WTC11 (cell line): Measurements from ENCODE around the gene ALPI. TPM values are rescaled to one million over a fixed set of nuclear protein-coding genes. Genes with fewer than 3 reads are reported as not detected.

ENCODE experiments used
- ATAC-seq: fragments of 200-7000 bp; cut with Tn5 transposase; 2 replicates; pipeline ENCODE4 v1.10.0; 2021; ENCODE audit warnings: mild to moderate bottlenecking, moderate library complexity
- CTCF ChIA-PET: fragments of 300-600 bp; sonication (Branson Sonifier 250); formaldehyde crosslinking; loops from one replicate; lab custom pipeline; 2021; ENCODE audit warnings: antibody characterized with exemption; lab: Charles Lee
- POLR2A ChIA-PET: fragments of 350-600 bp; sonication (Branson Sonifier 250); formaldehyde crosslinking; loops from one replicate; lab custom pipeline; 2021; ENCODE audit warnings: antibody characterized with exemption; lab: Charles Lee
- DNase-seq: peaks from one replicate; pipeline ENCODE4 v3.0.0; 2021; ENCODE audit warnings: low spot score
- H3K27ac Mint-ChIP-seq: 2 replicates; pipeline ENCODE4 v1.8.0; 2021; ENCODE audit warnings: mixed read lengths
- H3K27me3 Mint-ChIP-seq: 2 replicates; pipeline ENCODE4 v1.8.0; 2021; ENCODE audit warnings: low read depth, mild to moderate bottlenecking, moderate library complexity, mixed read lengths
- H3K36me3 Mint-ChIP-seq: 2 replicates; pipeline ENCODE4 v1.8.0; 2021; ENCODE audit warnings: mixed read lengths
- H3K4me1 Mint-ChIP-seq: 2 replicates; pipeline ENCODE4 v1.8.0; 2022; ENCODE audit warnings: mixed read lengths
- H3K4me3 Mint-ChIP-seq: 2 replicates; pipeline ENCODE4 v1.8.0; 2021; ENCODE audit warnings: mild to moderate bottlenecking, moderate library complexity, mixed read lengths
- H3K9me3 Mint-ChIP-seq: 2 replicates; pipeline ENCODE4 v1.8.0; 2021; ENCODE audit warnings: mixed read lengths
- ATF3 ChIP-seq: sonication (generic); formaldehyde crosslinking; conservative IDR thresholded peaks from 2 replicates; pipeline ENCODE4 v1.8.1; 2022; ENCODE audit warnings: mild to moderate bottlenecking, missing genetic modification reagents
- ELF4 ChIP-seq: sonication (generic); formaldehyde crosslinking; IDR thresholded peaks from 2 replicates; pipeline ENCODE4 v1.8.1; 2022; ENCODE audit warnings: low read depth, mild to moderate bottlenecking, moderate library complexity, missing genetic modification reagents
- ESRRA ChIP-seq: sonication (generic); formaldehyde crosslinking; IDR thresholded peaks from 2 replicates; pipeline ENCODE4 v1.8.1; 2022; ENCODE audit warnings: mild to moderate bottlenecking, missing genetic modification reagents, borderline replicate concordance
- FOXK1 ChIP-seq: sonication (generic); formaldehyde crosslinking; IDR thresholded peaks from 2 replicates; pipeline ENCODE4 v1.8.0; 2022; ENCODE audit warnings: mild to moderate bottlenecking, moderate library complexity, missing genetic modification reagents
- FOXP1 ChIP-seq: sonication (generic); formaldehyde crosslinking; IDR thresholded peaks from 2 replicates; pipeline ENCODE4 v1.8.0; 2022; ENCODE audit warnings: missing genetic modification reagents, mild to moderate bottlenecking, moderate library complexity, borderline replicate concordance
- JAZF1 ChIP-seq: fragments of 250-450 bp; sonication (Bioruptor Pico); IDR thresholded peaks from 2 replicates; pipeline ENCODE4 v1.9.0; 2021; ENCODE audit warnings: moderate library complexity, mild to moderate bottlenecking, inconsistent platforms
- SP1 ChIP-seq: sonication (generic); formaldehyde crosslinking; conservative IDR thresholded peaks from 2 replicates; pipeline ENCODE4 v1.8.1; 2022; ENCODE audit warnings: missing genetic modification reagents
- ZNF121 ChIP-seq: sonication (generic); formaldehyde crosslinking; IDR thresholded peaks from 2 replicates; pipeline ENCODE4 v1.8.0; 2023; ENCODE audit warnings: missing genetic modification reagents
- ZNF263 ChIP-seq: sonication (generic); formaldehyde crosslinking; IDR thresholded peaks from 2 replicates; pipeline ENCODE4 v1.8.1; 2022; ENCODE audit warnings: low read depth, mild to moderate bottlenecking, moderate library complexity, missing genetic modification reagents
- ZNF317 ChIP-seq: sonication (generic); formaldehyde crosslinking; IDR thresholded peaks from 2 replicates; pipeline ENCODE4 v1.8.1; 2023; ENCODE audit warnings: low read depth, mild to moderate bottlenecking, moderate library complexity, missing genetic modification reagents, borderline replicate concordance
- ZNF423 ChIP-seq: fragments of 250-450 bp; sonication (Bioruptor Pico); IDR thresholded peaks from 2 replicates; pipeline ENCODE4 v2.1.2; 2022; ENCODE audit warnings: mild to moderate bottlenecking, moderate library complexity
- ZNF532 ChIP-seq: fragments of 250-450 bp; sonication (Bioruptor Pico); IDR thresholded peaks from 2 replicates; pipeline ENCODE4 v1.9.0; 2021; ENCODE audit warnings: mild to moderate bottlenecking, borderline replicate concordance
- ZNF671 ChIP-seq: fragments of 250-450 bp; sonication (Bioruptor Pico); IDR thresholded peaks from 2 replicates; pipeline ENCODE4 v1.8.0; 2021; ENCODE audit warnings: mild to moderate bottlenecking
- total RNA-seq: library from RNA; stranded (reverse); gene quantifications from 3 replicates; pipeline ENCODE4 v1.2.3, GENCODE V29; 2021
- TF ChIP-seq, protein P1 (sequence below): sonication (generic); formaldehyde crosslinking; IDR thresholded peaks from 2 replicates; pipeline ENCODE4 v1.8.0; 2023; ENCODE audit warnings: mild to moderate bottlenecking, missing genetic modification reagents
- TF ChIP-seq, protein P2 (sequence below): sonication (generic); formaldehyde crosslinking; IDR thresholded peaks from 2 replicates; pipeline ENCODE4 v1.8.0; 2023; ENCODE audit warnings: missing genetic modification reagents

The ALPI gene
- total RNA-seq, 1 experiment from 2014 or later: not detected

GRCh38 chr2:232420463-232421188 is 35.3 kb upstream of the ALPI start (continued):
- TF ChIP-seq, protein P1, sequence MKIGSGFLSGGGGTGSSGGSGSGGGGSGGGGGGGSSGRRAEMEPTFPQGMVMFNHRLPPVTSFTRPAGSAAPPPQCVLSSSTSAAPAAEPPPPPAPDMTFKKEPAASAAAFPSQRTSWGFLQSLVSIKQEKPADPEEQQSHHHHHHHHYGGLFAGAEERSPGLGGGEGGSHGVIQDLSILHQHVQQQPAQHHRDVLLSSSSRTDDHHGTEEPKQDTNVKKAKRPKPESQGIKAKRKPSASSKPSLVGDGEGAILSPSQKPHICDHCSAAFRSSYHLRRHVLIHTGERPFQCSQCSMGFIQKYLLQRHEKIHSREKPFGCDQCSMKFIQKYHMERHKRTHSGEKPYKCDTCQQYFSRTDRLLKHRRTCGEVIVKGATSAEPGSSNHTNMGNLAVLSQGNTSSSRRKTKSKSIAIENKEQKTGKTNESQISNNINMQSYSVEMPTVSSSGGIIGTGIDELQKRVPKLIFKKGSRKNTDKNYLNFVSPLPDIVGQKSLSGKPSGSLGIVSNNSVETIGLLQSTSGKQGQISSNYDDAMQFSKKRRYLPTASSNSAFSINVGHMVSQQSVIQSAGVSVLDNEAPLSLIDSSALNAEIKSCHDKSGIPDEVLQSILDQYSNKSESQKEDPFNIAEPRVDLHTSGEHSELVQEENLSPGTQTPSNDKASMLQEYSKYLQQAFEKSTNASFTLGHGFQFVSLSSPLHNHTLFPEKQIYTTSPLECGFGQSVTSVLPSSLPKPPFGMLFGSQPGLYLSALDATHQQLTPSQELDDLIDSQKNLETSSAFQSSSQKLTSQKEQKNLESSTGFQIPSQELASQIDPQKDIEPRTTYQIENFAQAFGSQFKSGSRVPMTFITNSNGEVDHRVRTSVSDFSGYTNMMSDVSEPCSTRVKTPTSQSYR (CRISPR knock-in tag): no peak
- TF ChIP-seq, protein P2, sequence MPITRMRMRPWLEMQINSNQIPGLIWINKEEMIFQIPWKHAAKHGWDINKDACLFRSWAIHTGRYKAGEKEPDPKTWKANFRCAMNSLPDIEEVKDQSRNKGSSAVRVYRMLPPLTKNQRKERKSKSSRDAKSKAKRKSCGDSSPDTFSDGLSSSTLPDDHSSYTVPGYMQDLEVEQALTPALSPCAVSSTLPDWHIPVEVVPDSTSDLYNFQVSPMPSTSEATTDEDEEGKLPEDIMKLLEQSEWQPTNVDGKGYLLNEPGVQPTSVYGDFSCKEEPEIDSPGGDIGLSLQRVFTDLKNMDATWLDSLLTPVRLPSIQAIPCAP (CRISPR knock-in tag): no peak
- peak; percentile 43; the same call in 1 of the 2 replicates for TF ChIP-seq ZNF317 (CRISPR knock-in tag)
- no peak for TF ChIP-seq ZNF121
- TF ChIP-seq JAZF1: no peak
- no peak for TF ChIP-seq ATF3
- no peak for TF ChIP-seq ESRRA (CRISPR knock-in tag)
- no peak for TF ChIP-seq ZNF671 (CRISPR knock-in tag)
- no peak for TF ChIP-seq SP1 (CRISPR knock-in tag)
- no peak for TF ChIP-seq FOXK1 (CRISPR knock-in tag)
- peak; percentile 43; the same call in 1 of the 2 replicates for TF ChIP-seq FOXP1 (CRISPR knock-in tag)

- peak; percentile 59 for DNase-seq
- POLR2A ChIA-PET: interaction anchor here (0.6 to 1.1 kb wide), 4 partner anchors 9 to 32 kb away, joined by 3 to 4 read pairs (median 4); no protein-coding TSS in a partner anchor
Observed at GRCh38 chr2:232421189-232421785, 34.7 kb upstream of the ALPI start.

More at GRCh38 chr2:232421189-232421785, 34.7 kb upstream of the ALPI start:
- CTCF ChIA-PET: interaction anchor here (0.8 to 1.6 kb wide), 12 partner anchors 9 to 521 kb away, joined by 3 to 6 read pairs (median 4); no protein-coding TSS in a partner anchor
- ATAC-seq: peak; percentile 6
- H3K9me3 Mint-ChIP-seq: peaks cover 5% of the 10 kb centered on the region
- H3K36me3 Mint-ChIP-seq: peaks cover 14% of the 10 kb centered on the region
- no peak overlapping the region for H3K27ac Mint-ChIP-seq
- TF ChIP-seq ZNF532 (CRISPR knock-in tag): no peak
- TF ChIP-seq ELF4 (CRISPR knock-in tag): peak; percentile 38; the same call in 1 of the 2 replicates
- TF ChIP-seq ZNF423 (CRISPR knock-in tag): 0 out of 2 replicates have a peak, but pooled peaks have one; percentile 20
- peak; percentile 99 for TF ChIP-seq ZNF263 (CRISPR knock-in tag)
- peaks cover 76% of the 10 kb centered on the region for H3K27me3 Mint-ChIP-seq
- H3K4me1 Mint-ChIP-seq: peaks cover 52% of the 10 kb centered on the region
- peak overlapping the region; percentile 61 for H3K4me3 Mint-ChIP-seq
